NT2/D1 (cell line): ENCODE results near the gene ZNF438.

Source experiments
- YY1 ChIP-seq: IDR thresholded peaks from 2 replicates; pipeline ENCODE4 v1.6.1; 2011; ENCODE audit not compliant: insufficient read length, insufficient read depth
- ZNF274 ChIP-seq: IDR thresholded peaks from 2 replicates; pipeline ENCODE4 v1.6.1; 2011; ENCODE audit warnings: mild to moderate bottlenecking, low read depth, low read length

- TF ChIP-seq ZNF274, result no peak
- TF ChIP-seq YY1, result no peak
Observed at GRCh38 chr10:30885423-30885822, 146.2 kb downstream of the ZNF438 start.
